ENCODE results near the gene CUL7.
"Not testable (repeated sequence)": the region's sequence is repeated elsewhere in the genome, so short reads cannot be mapped to it uniquely, and the experiment has no call there.

GRCh38 chr6:43081922-43082321 lies 28.3 kb upstream of the CUL7 start:
- TF ChIP-seq CTCF (IDR thresholded peaks at IDR 0.05; ENCODE audit: insufficient read depth, low read length); POLR2AphosphoS5 (IDR thresholded peaks at IDR 0.05; ENCODE audit: low read depth): not testable (repeated sequence)

Data from HL-60 (cell line).